Hepatocyte (in vitro differentiated cells): ENCODE data around the gene ARHGAP18.

Source experiments
- EZH2 ChIP-seq: fragments of 200-600 bp; sonication (generic); IDR thresholded peaks from 2 replicates; pipeline ENCODE4 v1.6.1; 2016; ENCODE audit warnings: antibody characterized with exemption, mild to moderate bottlenecking, borderline replicate concordance
- EZH2phosphoT487 ChIP-seq: fragments of 200-600 bp; sonication (generic); IDR thresholded peaks from one replicate; pipeline ENCODE4 v1.6.1; 2018; ENCODE audit warnings: antibody characterized with exemption, mild to moderate bottlenecking, low read depth, moderate library complexity; ENCODE audit not compliant: unreplicated experiment, severe bottlenecking
- TF ChIP-seq, protein P1 (sequence below): fragments of 200-600 bp; sonication (generic); IDR thresholded peaks from 2 replicates; pipeline ENCODE4 v1.5.1; 2016; ENCODE audit warnings: antibody characterized with exemption, mild to moderate bottlenecking; ENCODE audit not compliant: poor library complexity

DNA sequence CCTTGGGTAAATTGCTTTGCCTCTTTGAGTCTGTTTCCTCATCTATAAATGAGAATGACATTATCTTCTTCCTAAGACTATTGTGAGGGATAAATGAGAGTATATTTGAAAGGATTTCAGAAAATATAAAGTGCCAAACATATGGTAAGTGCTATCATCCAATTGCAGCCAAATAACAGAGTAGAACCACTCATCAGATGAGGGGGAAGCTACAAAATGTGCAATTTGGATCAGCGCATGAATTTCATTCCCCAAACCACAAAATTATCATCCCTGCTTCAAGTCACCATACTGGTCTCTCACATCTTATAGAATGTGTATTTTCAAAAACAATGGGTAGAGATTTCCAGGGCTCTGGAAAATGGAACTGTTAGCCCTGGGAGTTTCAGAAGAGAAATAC is 158.5 kb downstream of the ARHGAP18 start:
- TF ChIP-seq, protein P1, sequence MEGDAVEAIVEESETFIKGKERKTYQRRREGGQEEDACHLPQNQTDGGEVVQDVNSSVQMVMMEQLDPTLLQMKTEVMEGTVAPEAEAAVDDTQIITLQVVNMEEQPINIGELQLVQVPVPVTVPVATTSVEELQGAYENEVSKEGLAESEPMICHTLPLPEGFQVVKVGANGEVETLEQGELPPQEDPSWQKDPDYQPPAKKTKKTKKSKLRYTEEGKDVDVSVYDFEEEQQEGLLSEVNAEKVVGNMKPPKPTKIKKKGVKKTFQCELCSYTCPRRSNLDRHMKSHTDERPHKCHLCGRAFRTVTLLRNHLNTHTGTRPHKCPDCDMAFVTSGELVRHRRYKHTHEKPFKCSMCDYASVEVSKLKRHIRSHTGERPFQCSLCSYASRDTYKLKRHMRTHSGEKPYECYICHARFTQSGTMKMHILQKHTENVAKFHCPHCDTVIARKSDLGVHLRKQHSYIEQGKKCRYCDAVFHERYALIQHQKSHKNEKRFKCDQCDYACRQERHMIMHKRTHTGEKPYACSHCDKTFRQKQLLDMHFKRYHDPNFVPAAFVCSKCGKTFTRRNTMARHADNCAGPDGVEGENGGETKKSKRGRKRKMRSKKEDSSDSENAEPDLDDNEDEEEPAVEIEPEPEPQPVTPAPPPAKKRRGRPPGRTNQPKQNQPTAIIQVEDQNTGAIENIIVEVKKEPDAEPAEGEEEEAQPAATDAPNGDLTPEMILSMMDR, result no peak
- TF ChIP-seq EZH2phosphoT487 (no peak), EZH2 (no peak)
